HepG2 (cell line): Measurements from ENCODE around the gene GPD1. TPM values are rescaled to one million over a fixed set of nuclear protein-coding genes. Genes with fewer than 3 reads are reported as not detected.

Experiments
- AGO1 ChIP-seq: fragments of 200-400 bp; formaldehyde crosslinking; IDR thresholded peaks from 2 replicates; pipeline ENCODE4 v1.6.1; 2017; ENCODE audit warnings: mild to moderate bottlenecking, low read depth, low read length, moderate library complexity; ENCODE audit not compliant: poor library complexity, severe bottlenecking
- ATAD3A ChIP-seq: sonication (generic); formaldehyde crosslinking; IDR thresholded peaks from 2 replicates; pipeline ENCODE4 v1.4.0; 2020; ENCODE audit warnings: missing genetic modification reagents
- CENPT ChIP-seq: sonication (generic); formaldehyde crosslinking; IDR thresholded peaks from 2 replicates; pipeline ENCODE4 v1.8.0; 2022; ENCODE audit warnings: low read depth, mild to moderate bottlenecking, moderate library complexity, missing genetic modification reagents
- CHD2 ChIP-seq: IDR thresholded peaks from 2 replicates; pipeline ENCODE4 v1.6.1; 2011; ENCODE audit warnings: low read depth, low read length, improper control_type of control experiment
- FLYWCH1 ChIP-seq: sonication (generic); formaldehyde crosslinking; IDR thresholded peaks from 2 replicates; pipeline ENCODE4 v1.8.1; 2023; ENCODE audit warnings: mild to moderate bottlenecking, missing genetic modification reagents
- FOXJ3 ChIP-seq: sonication (generic); formaldehyde crosslinking; IDR thresholded peaks from 2 replicates; pipeline ENCODE4 v1.4.0; 2020; ENCODE audit warnings: missing genetic modification reagents, mild to moderate bottlenecking, borderline replicate concordance
- GFI1 ChIP-seq: sonication (generic); formaldehyde crosslinking; IDR thresholded peaks from 2 replicates; pipeline ENCODE4 v1.5.0; 2020; ENCODE audit warnings: missing genetic modification reagents, mild to moderate bottlenecking, borderline replicate concordance
- GZF1 ChIP-seq: sonication (generic); formaldehyde crosslinking; IDR thresholded peaks from 2 replicates; pipeline ENCODE4 v1.5.1; 2020; ENCODE audit warnings: mild to moderate bottlenecking, missing genetic modification reagents
- HDAC6 ChIP-seq: fragments of 200-600 bp; sonication (generic); IDR thresholded peaks from 2 replicates; pipeline ENCODE4 v1.7.0; 2017; ENCODE audit warnings: mild to moderate bottlenecking, antibody characterized with exemption, low read length, low read depth
- HMGXB3 ChIP-seq: sonication (generic); formaldehyde crosslinking; IDR thresholded peaks from 2 replicates; pipeline ENCODE4 v1.4.0; 2020; ENCODE audit warnings: missing genetic modification reagents, borderline replicate concordance
- IKZF5 ChIP-seq: IDR thresholded peaks from 2 replicates; pipeline ENCODE4 v1.6.1; 2018; ENCODE audit warnings: missing genetic modification reagents, mild to moderate bottlenecking, missing compliant biosample characterization
- KLF12 ChIP-seq: sonication (generic); formaldehyde crosslinking; IDR thresholded peaks from 2 replicates; pipeline ENCODE4 v1.4.0; 2020; ENCODE audit warnings: missing genetic modification reagents, borderline replicate concordance
- MED8 ChIP-seq: sonication (generic); formaldehyde crosslinking; IDR thresholded peaks from 2 replicates; pipeline ENCODE4 v1.8.1; 2023; ENCODE audit warnings: mild to moderate bottlenecking, missing genetic modification reagents; ENCODE audit not compliant: insufficient replicate concordance
- PHF5A ChIP-seq: IDR thresholded peaks from one replicate; pipeline ENCODE4 v1.6.1; 2018; ENCODE audit warnings: low read depth, missing genetic modification reagents; ENCODE audit not compliant: unreplicated experiment
- SP2 ChIP-seq: sonication (generic); formaldehyde crosslinking; IDR thresholded peaks from 2 replicates; pipeline ENCODE4 v1.5.1; 2020; ENCODE audit warnings: mild to moderate bottlenecking, missing genetic modification reagents
- STAG1 ChIP-seq: sonication (generic); formaldehyde crosslinking; IDR thresholded peaks from 2 replicates; pipeline ENCODE4 v1.4.0; 2020; ENCODE audit warnings: missing genetic modification reagents
- ZMYM3 ChIP-seq: sonication (generic); formaldehyde crosslinking; IDR thresholded peaks from 2 replicates; pipeline ENCODE4 v1.5.1; 2020; ENCODE audit warnings: mild to moderate bottlenecking, missing genetic modification reagents
- ZNF253 ChIP-seq: sonication (generic); formaldehyde crosslinking; IDR thresholded peaks from 2 replicates; pipeline ENCODE4 v1.8.0; 2022; ENCODE audit warnings: mild to moderate bottlenecking, missing genetic modification reagents, borderline replicate concordance
- ZNF280B ChIP-seq: sonication (generic); formaldehyde crosslinking; IDR thresholded peaks from 2 replicates; pipeline ENCODE4 v1.5.0; 2020; ENCODE audit warnings: missing genetic modification reagents, mild to moderate bottlenecking, borderline replicate concordance
- ZNF280D ChIP-seq: sonication (generic); formaldehyde crosslinking; IDR thresholded peaks from 2 replicates; pipeline ENCODE4 v1.5.1; 2020; ENCODE audit warnings: mild to moderate bottlenecking, missing genetic modification reagents
- ZNF567 ChIP-seq: sonication (generic); formaldehyde crosslinking; IDR thresholded peaks from 2 replicates; pipeline ENCODE4 v1.8.1; 2023; ENCODE audit warnings: mild to moderate bottlenecking, missing genetic modification reagents, borderline replicate concordance
- polyA plus RNA-seq, 8 experiments: library from polyadenylated mRNA; depleted of rRNA in 3 of 8; stranded (reverse) in 7 of 8; unstranded in 1 of 8; fragments of >200 nt; fragmentation: Illumina TruSeq in 4 of 8; extraction: Trizol in 4 of 8; gene quantifications; 2 replicates each; pipeline versions ENCODE4 v1.2.1 to v1.2.3, GENCODE V29; 2011 to 2016; ENCODE audit warnings: low read depth in 4 of 8, missing spikeins in 1 of 8, mixed read lengths in 1 of 8; ENCODE audit not compliant: insufficient read depth in 1 of 8
- total RNA-seq, 5 experiments: library from RNA; depleted of rRNA; stranded (reverse); fragments of >200 nt; fragmentation: Illumina TruSeq; extraction: Trizol; gene quantifications; 2 replicates each; pipeline ENCODE4 v1.2.3, GENCODE V29; 2016; ENCODE audit warnings: low read depth in 1 of 5

GPD1 gene
- total and polyA plus RNA-seq, 2 of the 13 experiments (the other 11 are each of a cell fraction or from before 2014, with no cell fraction given) = 3.7 to 30.6 TPM

- peak; percentile 66; the same call in 1 of the 2 replicates for TF ChIP-seq HMGXB3 (CRISPR knock-in tag)
- TF ChIP-seq SP2 (CRISPR knock-in tag) = no peak
- no peak for TF ChIP-seq FOXJ3
- no peak for TF ChIP-seq ZNF280D
- no peak for TF ChIP-seq STAG1
- no peak for TF ChIP-seq GZF1 (CRISPR knock-in tag)
- no peak for TF ChIP-seq ZNF253 (CRISPR knock-in tag)
- no peak for TF ChIP-seq ZNF567 (CRISPR knock-in tag)
- TF ChIP-seq ZMYM3 (CRISPR knock-in tag) = no peak
- TF ChIP-seq HDAC6 = no peak
- TF ChIP-seq IKZF5 (CRISPR knock-in tag) = peak; percentile 63; the same call in 1 of the 2 replicates
- no peak for TF ChIP-seq FLYWCH1 (CRISPR knock-in tag)
- no peak for TF ChIP-seq ATAD3A (CRISPR knock-in tag)
- TF ChIP-seq PHF5A (CRISPR knock-in tag) = no peak
- TF ChIP-seq ZNF280B = no peak
- no peak for TF ChIP-seq KLF12 (CRISPR knock-in tag)
- no peak for TF ChIP-seq AGO1
- no peak for TF ChIP-seq CENPT (CRISPR knock-in tag)
- no peak for TF ChIP-seq CHD2
- TF ChIP-seq GFI1 (CRISPR knock-in tag) = 0 out of 2 replicates have a peak, but pooled peaks have one; percentile 30
- TF ChIP-seq MED8 (CRISPR knock-in tag) = no peak
These were observed 21.2 kb upstream of the GPD1 start (continued) for GRCh38 chr12:50082644-50083043.
